GM10266 (cell line): ENCODE data around the gene TAF10.

ENCODE experiments used
- DNase-seq: peaks from one replicate; pipeline ENCODE4 v3.0.0; 2012; ENCODE audit errors: extremely low spot score
- CTCF ChIP-seq: IDR thresholded peaks from 2 replicates; pipeline ENCODE4 v1.5.1; 2012; ENCODE audit warnings: mild to moderate bottlenecking, low read depth; ENCODE audit not compliant: control insufficient read depth, insufficient read depth; ENCODE audit errors: missing control alignments

TAF10 gene

GRCh38 chr11:6576471-6577373 is 35.3 kb downstream of the TAF10 start:
- DNase-seq: peak; percentile 6

GRCh38 chr11:6574816-6575715 is 37.0 kb downstream of the TAF10 start:
- TF ChIP-seq CTCF: no peak
- no peak for DNase-seq

More at GRCh38 chr11:6576471-6577373, 35.3 kb downstream of the TAF10 start:
- TF ChIP-seq CTCF: no peak

GRCh38 chr11:6572215-6572614 is 39.8 kb downstream of the TAF10 start:
- TF ChIP-seq CTCF: no peak
- no peak for DNase-seq

GRCh38 chr11:6571434-6572008 is 40.5 kb downstream of the TAF10 start:
- no peak for TF ChIP-seq CTCF
- DNase-seq: peak; percentile 14

- DNase-seq: peak; percentile 5
- TF ChIP-seq CTCF: no peak
Measured at GRCh38 chr11:6570691-6571427, 41.2 kb downstream of the TAF10 start.

GRCh38 chr11:6569706-6570105 is 42.3 kb downstream of the TAF10 start:
- TF ChIP-seq CTCF: no peak
- DNase-seq: peak; percentile 8
